ENCODE measurements around the gene MAP3K12. TPM values are rescaled to one million over a fixed set of nuclear protein-coding genes. Genes with fewer than 3 reads are reported as not detected.

Gene MAP3K12
- total and polyA plus RNA-seq, 2 of the 4 experiments (the other 2 are of a cell fraction), result 29.0 to 52.5 TPM

DNA sequence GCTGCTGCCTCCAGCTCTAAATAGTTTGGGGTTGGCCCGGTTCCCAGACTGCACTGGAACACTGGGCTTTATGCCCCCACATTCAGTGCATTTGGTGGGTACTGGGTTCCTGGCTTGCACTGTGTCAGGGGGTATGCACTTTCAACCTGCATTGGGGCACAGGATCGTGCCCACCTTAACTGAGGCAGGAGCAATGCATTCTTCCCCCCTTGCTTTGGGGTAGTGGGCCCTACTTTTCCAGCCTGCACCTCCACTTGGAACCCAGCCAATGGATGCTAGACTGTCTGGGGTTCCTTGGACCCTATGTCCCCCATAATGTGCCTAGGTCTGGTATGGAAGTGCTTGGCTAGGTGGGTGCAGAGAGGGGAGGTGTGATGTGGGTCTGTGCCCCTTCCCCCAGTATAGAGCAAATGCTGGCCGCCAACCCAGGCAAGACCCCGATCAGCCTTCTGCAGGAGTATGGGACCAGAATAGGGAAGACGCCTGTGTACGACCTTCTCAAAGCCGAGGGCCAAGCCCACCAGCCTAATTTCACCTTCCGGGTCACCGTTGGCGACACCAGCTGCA is 2.4 kb upstream of the MAP3K12 start (continued):
- TF ChIP-seq MAZ (IDR thresholded peaks at IDR 0.05; ENCODE audit: borderline replicate concordance, low read depth, low read length), result no peak
- TF ChIP-seq POLR2A (IDR thresholded peaks at IDR 0.05; ENCODE audit: low read depth, low read length), result no peak
- TF ChIP-seq, protein P1, sequence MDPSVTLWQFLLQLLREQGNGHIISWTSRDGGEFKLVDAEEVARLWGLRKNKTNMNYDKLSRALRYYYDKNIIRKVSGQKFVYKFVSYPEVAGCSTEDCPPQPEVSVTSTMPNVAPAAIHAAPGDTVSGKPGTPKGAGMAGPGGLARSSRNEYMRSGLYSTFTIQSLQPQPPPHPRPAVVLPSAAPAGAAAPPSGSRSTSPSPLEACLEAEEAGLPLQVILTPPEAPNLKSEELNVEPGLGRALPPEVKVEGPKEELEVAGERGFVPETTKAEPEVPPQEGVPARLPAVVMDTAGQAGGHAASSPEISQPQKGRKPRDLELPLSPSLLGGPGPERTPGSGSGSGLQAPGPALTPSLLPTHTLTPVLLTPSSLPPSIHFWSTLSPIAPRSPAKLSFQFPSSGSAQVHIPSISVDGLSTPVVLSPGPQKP (IDR thresholded peaks at IDR 0.05; ENCODE audit: borderline replicate concordance, low read depth, low read length), result no peak
- TF ChIP-seq RCOR1 (IDR thresholded peaks at IDR 0.05; ENCODE audit: insufficient replicate concordance, low read length), result no peak
- TF ChIP-seq MAFK (IDR thresholded peaks at IDR 0.05; ENCODE audit: low read depth, low read length), result no peak

Data from IMR-90 (cell line).